H9 (cell line): Measurements from ENCODE around the gene DPYSL3. TPM values are rescaled to one million over a fixed set of nuclear protein-coding genes. Genes with fewer than 3 reads are reported as not detected.

Experiments
- DNase-seq: peaks from one replicate; pipeline ENCODE4 v3.0.0-alpha.2; 2017
- H2AFZ ChIP-seq: one replicate; pipeline ENCODE4 v1.6.1; 2013; ENCODE audit warnings: mild to moderate bottlenecking, low read length, control low read depth, moderate library complexity
- H2AK5ac ChIP-seq: 2 replicates; pipeline ENCODE4 v1.6.1; 2013; ENCODE audit warnings: low read length, control low read depth, mixed read lengths; ENCODE audit not compliant: insufficient read length
- H2BK120ac ChIP-seq: one replicate; pipeline ENCODE4 v1.6.1; 2013; ENCODE audit warnings: low read depth, mild to moderate bottlenecking, low read length, control low read depth, inconsistent platforms; ENCODE audit not compliant: poor library complexity, severe bottlenecking
- H2BK12ac ChIP-seq: 2 replicates; pipeline ENCODE4 v1.6.1; 2013; ENCODE audit warnings: low read length, control low read depth, mixed read lengths, low read depth; ENCODE audit not compliant: insufficient read length
- H2BK15ac ChIP-seq: 2 replicates; pipeline ENCODE4 v1.6.1; 2013; ENCODE audit warnings: low read depth, low read length, control low read depth
- H2BK20ac ChIP-seq: one replicate; pipeline ENCODE4 v1.6.1; 2013; ENCODE audit warnings: low read depth, mild to moderate bottlenecking, low read length, control low read depth, inconsistent platforms; ENCODE audit not compliant: poor library complexity, severe bottlenecking
- H2BK5ac ChIP-seq: 2 replicates; pipeline ENCODE4 v1.6.1; 2013; ENCODE audit warnings: low read length, control low read depth, mixed read lengths; ENCODE audit not compliant: insufficient read length
- H3K14ac ChIP-seq: 2 replicates; pipeline ENCODE4 v1.6.1; 2013; ENCODE audit warnings: low read length, control low read depth; ENCODE audit not compliant: insufficient read depth
- H3K18ac ChIP-seq: 2 replicates; pipeline ENCODE4 v1.6.1; 2013; ENCODE audit warnings: low read depth, mild to moderate bottlenecking, mixed read lengths, low read length, control low read depth; ENCODE audit not compliant: insufficient read length
- H3K23ac ChIP-seq: 2 replicates; pipeline ENCODE4 v1.6.1; 2013; ENCODE audit warnings: low read length, control low read depth, mixed read lengths, low read depth; ENCODE audit not compliant: insufficient read length
- H3K23me2 ChIP-seq: 2 replicates; pipeline ENCODE4 v1.6.1; 2013; ENCODE audit warnings: low read depth, mild to moderate bottlenecking, mixed read lengths, low read length, control low read depth; ENCODE audit not compliant: insufficient read length, poor library complexity, severe bottlenecking
- H3K27ac ChIP-seq: 2 replicates; pipeline ENCODE4 v1.5.1; 2013; ENCODE audit warnings: low read length, control low read depth, mixed read lengths, low read depth; ENCODE audit not compliant: insufficient read length
- H3K27me3 ChIP-seq: 2 replicates; pipeline ENCODE4 v1.6.1; 2013; ENCODE audit warnings: low read length, control low read depth, inconsistent platforms; ENCODE audit not compliant: insufficient read depth
- H3K4ac ChIP-seq: 2 replicates; pipeline ENCODE4 v1.6.1; 2013; ENCODE audit warnings: low read depth, mild to moderate bottlenecking, control low read depth, inconsistent platforms, low read length, moderate library complexity
- H3K4me1 ChIP-seq: 2 replicates; pipeline ENCODE4 v1.6.1; 2013; ENCODE audit warnings: low read length, control low read depth, inconsistent platforms; ENCODE audit not compliant: insufficient read depth
- H3K4me2 ChIP-seq: 2 replicates; pipeline ENCODE4 v1.6.1; 2013; ENCODE audit warnings: low read length, control low read depth, mixed read lengths; ENCODE audit not compliant: insufficient read length, insufficient read depth
- H3K56ac ChIP-seq: 2 replicates; pipeline ENCODE4 v1.6.1; 2013; ENCODE audit warnings: low read depth, mild to moderate bottlenecking, mixed read lengths, low read length, control low read depth; ENCODE audit not compliant: insufficient read length
- H3K79me1 ChIP-seq: 2 replicates; pipeline ENCODE4 v1.6.1; 2013; ENCODE audit warnings: low read depth, mild to moderate bottlenecking, moderate library complexity, low read length, control low read depth, inconsistent platforms; ENCODE audit not compliant: insufficient read depth, poor library complexity, severe bottlenecking
- H3K79me2 ChIP-seq: 2 replicates; pipeline ENCODE4 v1.6.1; 2013; ENCODE audit warnings: low read length, control low read depth, inconsistent platforms; ENCODE audit not compliant: insufficient read depth
- H3K9ac ChIP-seq: 2 replicates; pipeline ENCODE4 v1.6.1; 2013; ENCODE audit warnings: low read length, control low read depth, mixed read lengths; ENCODE audit not compliant: insufficient read length; ENCODE audit errors: extremely low read depth
- H3K9me3 ChIP-seq: one replicate; pipeline ENCODE4 v1.6.1; 2013; ENCODE audit warnings: low read depth, low read length, inconsistent platforms; ENCODE audit not compliant: control insufficient read depth
- H3T11ph ChIP-seq: one replicate; pipeline ENCODE4 v1.6.1; 2013; ENCODE audit warnings: mild to moderate bottlenecking, low read length, control low read depth, inconsistent platforms
- H4K20me1 ChIP-seq: one replicate; pipeline ENCODE4 v1.6.1; 2013; ENCODE audit not compliant: control insufficient read depth, insufficient read length, insufficient read depth
- H4K5ac ChIP-seq: 2 replicates; pipeline ENCODE4 v1.6.1; 2013; ENCODE audit warnings: low read depth, mild to moderate bottlenecking, mixed read lengths, low read length, control low read depth; ENCODE audit not compliant: insufficient read length
- H4K8ac ChIP-seq: replicated peaks from 2 replicates; pipeline ENCODE4 v1.6.1; 2013; ENCODE audit warnings: low read length, control low read depth, mixed read lengths, low read depth; ENCODE audit not compliant: insufficient read length
- H4K91ac ChIP-seq: 2 replicates; pipeline ENCODE4 v1.6.1; 2013; ENCODE audit warnings: low read depth, mild to moderate bottlenecking, moderate library complexity, mixed read lengths, low read length, control low read depth; ENCODE audit not compliant: insufficient read length
- H3K27ac Mint-ChIP-seq, 3 experiments: 2 replicates in 2 of 3; 3 replicates in 1 of 3; pipeline ENCODE4 v1.8.0; 2020 to 2021; ENCODE audit warnings: mixed read lengths in 3 of 3, mild to moderate bottlenecking in 1 of 3, moderate library complexity in 1 of 3
- H3K27me3 Mint-ChIP-seq: 2 replicates; pipeline ENCODE4 v1.8.0; 2021; ENCODE audit warnings: low read depth, mild to moderate bottlenecking, moderate library complexity, mixed read lengths
- H3K36me3 Mint-ChIP-seq, 3 experiments: 2 replicates in 2 of 3; 3 replicates in 1 of 3; pipeline ENCODE4 v1.8.0; 2020 to 2021; ENCODE audit warnings: low read depth in 3 of 3, mixed read lengths in 3 of 3; ENCODE audit not compliant: insufficient read depth in 1 of 3
- H3K4me1 Mint-ChIP-seq, 2 experiments: 2 replicates each; pipeline ENCODE4 v1.8.0; 2020; ENCODE audit warnings: mixed read lengths in 2 of 2
- H3K4me3 Mint-ChIP-seq, 2 experiments: 2 replicates in 1 of 2; 3 replicates in 1 of 2; pipeline ENCODE4 v1.8.0; 2020 to 2021; ENCODE audit warnings: mild to moderate bottlenecking in 2 of 2, mixed read lengths in 2 of 2, moderate library complexity in 1 of 2
- H3K9me3 Mint-ChIP-seq, 2 experiments: 2 replicates in 1 of 2; 3 replicates in 1 of 2; pipeline ENCODE4 v1.8.0; 2020; ENCODE audit warnings: mild to moderate bottlenecking in 2 of 2, mixed read lengths in 2 of 2, moderate library complexity in 1 of 2
- CTCF ChIP-seq: fragments of 200-600 bp; sonication (generic); conservative IDR thresholded peaks from 3 replicates; pipeline ENCODE4 v1.8.0; 2021; ENCODE audit warnings: antibody characterized with exemption, mild to moderate bottlenecking
- WGBS: extraction: QIAGEN DNeasy Blood & Tissue Kit; methylation state at CpG from one replicate; pipeline ENCODE4 v1.1.7; 2013; ENCODE audit warnings: missing lambda C conversion rate, low lambda C conversion rate, mixed read lengths; ENCODE audit not compliant: insufficient read length; ENCODE audit errors: extremely low coverage; 5-methylcytosine and 5-hydroxymethylcytosine counted together
- total RNA-seq: library from RNA; stranded (reverse); gene quantifications from 2 replicates; pipeline ENCODE4 v1.2.1, GENCODE V29; 2021

The DPYSL3 gene
- total RNA-seq, 1 experiment from 2014 or later, result 515 TPM

GRCh38 chr5:147359101-147359500, 150.8 kb downstream of the DPYSL3 start:
- Histone ChIP-seq H3K4me1 (no peaks in the 10 kb centered on the region; the same call in 1 of the 2 replicates), H4K5ac (no peak overlapping the region), H3T11ph (no peak overlapping the region), H3K79me1 (no peaks in the 10 kb centered on the region), H3K23ac (no peak overlapping the region), H2BK15ac (no peak overlapping the region), H3K56ac (no peak overlapping the region), H4K91ac (no peak overlapping the region), H3K4me2 (no peak overlapping the region), H4K20me1 (no peaks in the 10 kb centered on the region), H3K27me3 (no peaks in the 10 kb centered on the region), H2BK120ac (no peak overlapping the region), H4K8ac (no peak overlapping the region), H3K9ac (no peak overlapping the region), H3K79me2 (no peaks in the 10 kb centered on the region), H3K9me3 (no peaks in the 10 kb centered on the region), H3K4ac (no peak overlapping the region), H3K23me2 (no peaks in the 10 kb centered on the region), H3K14ac (no peak overlapping the region), H2BK5ac (no peak overlapping the region), H3K27ac (no peak overlapping the region), H2AFZ (no peak overlapping the region), H2BK20ac (no peak overlapping the region), H3K18ac (no peak overlapping the region), H2BK12ac (no peak overlapping the region), H2AK5ac (no peak overlapping the region)
- no CpG with 5 or more reads among the region's 1 CpG for WGBS
- no peak for DNase-seq
- Mint-ChIP-seq H3K36me3 (no peaks in the 10 kb centered on the region), H3K27me3 (no peaks in the 10 kb centered on the region; the same call in 1 of the 2 replicates), H3K27ac (no peak overlapping the region), H3K4me1 (peaks cover 2% of the 10 kb centered on the region in 2 experiments; a peak in 2 of 4 replicates), H3K4me3 (no peak overlapping the region), H3K9me3 (no peaks in the 10 kb centered on the region)
- no peak for TF ChIP-seq CTCF
